MCF 10A (cell line): ENCODE results near the gene JSRP1. TPM values are rescaled to one million over a fixed set of nuclear protein-coding genes. Genes with fewer than 3 reads are reported as not detected.
"Not testable (repeated sequence)": the region's sequence is repeated elsewhere in the genome, so short reads cannot be mapped to it uniquely, and the experiment has no call there.

Experiments
- BruUV-seq: library from RNA; stranded (reverse); fragments of 400-500 nt; replicated peaks from 2 replicates; lab custom pipeline; 2021; lab: Mats Ljungman, UMichigan
- CTCF ChIA-PET: fragments of 300-600 bp; sonication (Branson Sonifier 250); formaldehyde crosslinking; extraction: SDS; loops from one replicate; lab custom pipeline; 2021; ENCODE audit warnings: antibody characterized with exemption, inconsistent platforms; lab: Yijun Ruan, JAX
- POLR2A ChIA-PET: fragments of 300-600, 350-650 bp; sonication (Branson Sonifier 250); formaldehyde crosslinking; extraction: SDS; loops from one replicate; lab custom pipeline; 2020; ENCODE audit warnings: antibody characterized with exemption, inconsistent platforms; lab: Yijun Ruan, JAX
- DNase-seq: peaks from one replicate; pipeline ENCODE4 v3.0.0-alpha.2; 2018; ENCODE audit not compliant: unreplicated experiment
- H3K27ac Mint-ChIP-seq: one replicate; pipeline ENCODE4 v1.8.0; 2022; ENCODE audit warnings: mild to moderate bottlenecking, low read depth, mixed read lengths; ENCODE audit not compliant: unreplicated experiment
- H3K27me3 Mint-ChIP-seq: one replicate; pipeline ENCODE4 v1.8.0; 2022; ENCODE audit warnings: mixed read lengths; ENCODE audit not compliant: insufficient read depth, unreplicated experiment
- H3K36me3 Mint-ChIP-seq: one replicate; pipeline ENCODE4 v1.8.0; 2022; ENCODE audit warnings: mild to moderate bottlenecking, moderate library complexity, mixed read lengths; ENCODE audit not compliant: insufficient read depth, unreplicated experiment
- H3K4me1 Mint-ChIP-seq: one replicate; pipeline ENCODE4 v1.8.0; 2022; ENCODE audit warnings: mixed read lengths; ENCODE audit not compliant: insufficient read depth, unreplicated experiment
- H3K4me3 Mint-ChIP-seq: one replicate; pipeline ENCODE4 v1.8.0; 2022; ENCODE audit warnings: mild to moderate bottlenecking, moderate library complexity, mixed read lengths; ENCODE audit not compliant: unreplicated experiment
- H3K9me3 Mint-ChIP-seq: one replicate; pipeline ENCODE4 v1.8.0; 2022; ENCODE audit warnings: mixed read lengths; ENCODE audit not compliant: unreplicated experiment
- CTCF ChIP-seq: fragments of 200-600 bp; IDR thresholded peaks from one replicate; pipeline ENCODE4 v1.8.0; 2022; ENCODE audit warnings: antibody characterized with exemption, mild to moderate bottlenecking; ENCODE audit not compliant: unreplicated experiment
- intact Hi-C: fragments of 100-400 bp; cut with micrococcal nuclease; formaldehyde crosslinking; loops from 2 replicates; pipeline ENCODE4 v1.14.1; 2022
- total RNA-seq: library from RNA; stranded (reverse); gene quantifications from 2 replicates; pipeline ENCODE4 v1.2.3, GENCODE V29; 2022

The JSRP1 gene
- total RNA-seq, 1 experiment from 2014 or later = 0.37 TPM

GRCh38 chr19:2282062-2282861 lies 26.0 kb upstream of the JSRP1 start, which contains the start of gene PEAK3:
PEAK3 (minus strand) TSS chr19:2282175; CDS start chr19:2280931, 1,244 bp downstream.
- H3K4me1 Mint-ChIP-seq = no peaks in the 10 kb centered on the region
- POLR2A ChIA-PET = no interaction called here
- H3K27me3 Mint-ChIP-seq = no peaks in the 10 kb centered on the region
- BruUV-seq = no TSS peak
- no peak for TF ChIP-seq CTCF
- no peak within 1 kb of the TSS for H3K4me3 Mint-ChIP-seq
- no peaks in the 10 kb centered on the region for H3K9me3 Mint-ChIP-seq
- H3K27ac Mint-ChIP-seq = no peak within 1 kb of the TSS
- CTCF ChIA-PET = interaction anchor here (0.6 to 0.8 kb wide), 2 partner anchors 110 to 167 kb away, joined by 3 to 4 read pairs; no protein-coding TSS in a partner anchor
- peaks cover 12% of the 10 kb centered on the region for H3K36me3 Mint-ChIP-seq
- no peak for DNase-seq
- intact Hi-C loops = no loop called here

GRCh38 chr19:2281265-2282061 lies 25.2 kb upstream of the JSRP1 start:
- H3K4me1 Mint-ChIP-seq, H3K9me3 Mint-ChIP-seq, intact Hi-C loops, H3K27ac Mint-ChIP-seq, POLR2A ChIA-PET, CTCF ChIA-PET, H3K4me3 Mint-ChIP-seq, DNase-seq, BruUV-seq, H3K27me3 Mint-ChIP-seq: not testable (repeated sequence)
- H3K36me3 Mint-ChIP-seq = peaks cover 15% of the 10 kb centered on the region

- no TSS peak for BruUV-seq
- ChIA-PET CTCF (no interaction called here), POLR2A (interaction anchor here (1.0 kb wide), 1 partner anchor 13 kb away, joined by 3 read pairs; no protein-coding TSS in a partner anchor)
- no peaks in the 10 kb centered on the region for H3K4me1 Mint-ChIP-seq
- peaks cover 15% of the 10 kb centered on the region for H3K36me3 Mint-ChIP-seq
- no peaks in the 10 kb centered on the region for H3K27me3 Mint-ChIP-seq
- H3K4me3 Mint-ChIP-seq = no peak overlapping the region
- no peak for DNase-seq
- H3K9me3 Mint-ChIP-seq = no peaks in the 10 kb centered on the region
- TF ChIP-seq CTCF = no peak
- H3K27ac Mint-ChIP-seq = no peak overlapping the region
- intact Hi-C loops = no loop called here
Observed at GRCh38 chr19:2280633-2281264, 24.5 kb upstream of the JSRP1 start.

GRCh38 chr19:2278459-2279158 lies 22.4 kb upstream of the JSRP1 start:
- DNase-seq = no peak
- intact Hi-C loops = loop anchor here (10.0 kb wide), 1 partner anchor 336 kb away; no protein-coding TSS in a partner anchor
- Mint-ChIP-seq H3K9me3 (no peaks in the 10 kb centered on the region), H3K27me3 (no peaks in the 10 kb centered on the region), H3K4me3 (no peak overlapping the region), H3K27ac (no peak overlapping the region), H3K4me1 (peaks cover 6% of the 10 kb centered on the region), H3K36me3 (peaks cover 29% of the 10 kb centered on the region)
- POLR2A ChIA-PET = interaction anchor here (1.2 kb wide), 1 partner anchor 9 kb away, joined by 3 read pairs; no protein-coding TSS in a partner anchor
- CTCF ChIA-PET = no interaction called here
- TF ChIP-seq CTCF = no peak
- no TSS peak for BruUV-seq
